Measurements from ENCODE around the gene WT1. TPM values are rescaled to one million over a fixed set of nuclear protein-coding genes. Genes with fewer than 3 reads are reported as not detected.

Gene WT1
- total and polyA plus RNA-seq, 2 of the 4 experiments (the other 2 are of a cell fraction) = not detected

GRCh38 chr11:32430568-32431381 is 4.6 kb downstream of the WT1 start:
- Histone ChIP-seq H2AK9ac (replicated peaks; ENCODE audit: low read depth, low read length, poor library complexity) (no peak overlapping the region), H3K4me1 (ENCODE audit: control insufficient read depth, insufficient read depth, low read length) (no peaks in the 10 kb centered on the region), H3K9me1 (ENCODE audit: insufficient read depth, low read length) (no peaks in the 10 kb centered on the region; the same call in 1 of the 2 replicates), H2AFZ (replicated peaks; ENCODE audit: low read length, poor library complexity) (no peak overlapping the region), H3K14ac (replicated peaks; ENCODE audit: low read depth, low read length) (no peak overlapping the region), H2BK15ac (ENCODE audit: low read depth, low read length) (no peak overlapping the region), H3K4me2 (ENCODE audit: low read depth, low read length) (no peak overlapping the region), H4K20me1 (ENCODE audit: insufficient read depth, low read length) (no peaks in the 10 kb centered on the region; the same call in 1 of the 2 replicates), H3K9me3 (ENCODE audit: control insufficient read depth, insufficient read depth, low read length) (peaks cover 8% of the 10 kb centered on the region; the same call in 1 of the 2 replicates), H2BK120ac (ENCODE audit: low read depth, low read length) (no peak overlapping the region), H3K27me3 (ENCODE audit: control insufficient read depth, insufficient read depth, low read length) (peaks cover 95% of the 10 kb centered on the region), H2BK20ac (ENCODE audit: low read depth, low read length) (no peak overlapping the region), H3K18ac (ENCODE audit: low read depth, low read length) (no peak overlapping the region), H3K9ac (ENCODE audit: low read depth, low read length) (no peak overlapping the region), H2AK5ac (ENCODE audit: low read depth, low read length) (no peak overlapping the region), H4K5ac (ENCODE audit: low read depth, low read length) (no peak overlapping the region), H2BK5ac (ENCODE audit: low read depth, low read length, poor library complexity, severe bottlenecking) (no peak overlapping the region), H3K4ac (ENCODE audit: low read depth, low read length) (no peak overlapping the region), H4K8ac (ENCODE audit: low read depth in 2 of 2, low read length in 2 of 2) (no peak overlapping the region), H3K23ac (ENCODE audit: low read depth, low read length) (no peak overlapping the region), H3K36me3 (ENCODE audit: control insufficient read depth, insufficient read depth, low read length) (no peaks in the 10 kb centered on the region), H3K27ac (ENCODE audit: insufficient read depth, low read length) (no peak overlapping the region), H4K91ac (ENCODE audit: insufficient read depth, low read depth, low read length) (no peak overlapping the region), H3K4me3 (ENCODE audit: insufficient read depth, low read depth, low read length) (no peak overlapping the region), H3K56ac (ENCODE audit: extremely low read depth, insufficient read depth, low read length) (no peak overlapping the region), H3K79me1 (ENCODE audit: low read depth in 1 of 2, low read length in 2 of 2) (no peaks in the 10 kb centered on the region)
- in situ Hi-C loops (cut with MboI; ENCODE audit: low sequenced_read_pairs) = no loop called here
- ATAC-seq (ENCODE audit: low read depth) = no peak
- 5% methylated on average over 8 of the region's 59 CpGs; no CpG with 5 or more reads in 1 of the 2 experiments for WGBS, 2 experiments (ENCODE audit: extremely low coverage in 2 of 2, insufficient read length in 1 of 2)
- POLR2A ChIA-PET (ENCODE audit: unreplicated experiment) = no interaction called here
- CTCF ChIA-PET = no interaction called here
- no peak for DNase-seq
- BruUV-seq (replicated peaks) = no TSS peak
- intact Hi-C loops (cut with micrococcal nuclease) = no loop called here
- dilution Hi-C loops (cut with HindIII; ENCODE audit: low sequenced_read_pairs, unreplicated experiment) = no loop called here
- no peak for TF ChIP-seq RCOR1 (IDR thresholded peaks at IDR 0.05; ENCODE audit: insufficient replicate concordance, low read length)
- no peak for TF ChIP-seq BHLHE40 (IDR thresholded peaks at IDR 0.05; ENCODE audit: low read depth, low read length)
- TF ChIP-seq NFE2L2 (IDR thresholded peaks at IDR 0.05; ENCODE audit: low read depth, low read length) = no peak
- TF ChIP-seq MAFK (IDR thresholded peaks at IDR 0.05; ENCODE audit: low read depth, low read length) = no peak
- TF ChIP-seq CTCF (conservative IDR thresholded peaks at IDR 0.05; ENCODE audit: low read depth, low read length) = no peak
- no peak for TF ChIP-seq SMC3 (IDR thresholded peaks at IDR 0.05; ENCODE audit: low read depth, low read length)
- TF ChIP-seq CHD1 (IDR thresholded peaks at IDR 0.05; ENCODE audit: low read depth, low read length) = no peak
- no peak for TF ChIP-seq ELK1 (IDR thresholded peaks at IDR 0.05; ENCODE audit: borderline replicate concordance, low read depth, low read length)
- TF ChIP-seq POLR2A (IDR thresholded peaks at IDR 0.05; ENCODE audit: low read depth, low read length) = no peak
- no peak for TF ChIP-seq MXI1 (IDR thresholded peaks at IDR 0.05; ENCODE audit: borderline replicate concordance, low read depth, low read length)
- TF ChIP-seq RAD21 (IDR thresholded peaks at IDR 0.05; ENCODE audit: low read length) = no peak
- TF ChIP-seq USF2 (IDR thresholded peaks at IDR 0.05; ENCODE audit: low read depth, low read length) = no peak
- TF ChIP-seq FOS (IDR thresholded peaks at IDR 0.05; ENCODE audit: low read depth, low read length) = no peak
- TF ChIP-seq MAZ (IDR thresholded peaks at IDR 0.05; ENCODE audit: borderline replicate concordance, low read depth, low read length) = no peak
- no peak for TF ChIP-seq RFX5 (IDR thresholded peaks at IDR 0.05; ENCODE audit: low read depth, low read length)
